GM21786 (cell line): Measurements from ENCODE around the gene SPAG16.
"Not testable (repeated sequence)": the region's sequence is repeated elsewhere in the genome, so short reads cannot be mapped to it uniquely, and the experiment has no call there.

Experiments
- ATAC-seq: cut with Tn5 transposase; IDR thresholded peaks from one replicate; pipeline ENCODE4 v1.9.1; 2021; ENCODE audit not compliant: unreplicated experiment

The SPAG16 gene

DNA sequence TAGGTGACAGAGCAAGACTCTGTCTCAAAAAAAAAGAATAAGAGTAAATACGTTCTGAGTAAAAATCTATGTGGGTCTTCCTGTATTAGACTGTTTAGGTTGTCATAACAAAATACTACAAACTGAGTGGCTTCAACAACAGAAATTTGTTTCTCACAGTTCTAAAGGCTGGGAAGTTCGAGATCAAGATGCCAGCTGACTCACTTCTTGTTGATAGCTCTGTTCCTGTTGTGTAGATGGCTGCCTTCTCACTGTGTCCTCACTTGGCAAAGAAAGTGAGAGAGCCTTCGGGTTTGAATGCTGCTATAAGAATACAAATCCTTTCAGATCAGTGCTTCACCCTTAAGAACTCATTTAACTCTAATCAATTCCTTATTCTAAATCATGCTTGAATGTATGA lies 696.6 kb downstream of the SPAG16 start:
- no peak for ATAC-seq

DNA sequence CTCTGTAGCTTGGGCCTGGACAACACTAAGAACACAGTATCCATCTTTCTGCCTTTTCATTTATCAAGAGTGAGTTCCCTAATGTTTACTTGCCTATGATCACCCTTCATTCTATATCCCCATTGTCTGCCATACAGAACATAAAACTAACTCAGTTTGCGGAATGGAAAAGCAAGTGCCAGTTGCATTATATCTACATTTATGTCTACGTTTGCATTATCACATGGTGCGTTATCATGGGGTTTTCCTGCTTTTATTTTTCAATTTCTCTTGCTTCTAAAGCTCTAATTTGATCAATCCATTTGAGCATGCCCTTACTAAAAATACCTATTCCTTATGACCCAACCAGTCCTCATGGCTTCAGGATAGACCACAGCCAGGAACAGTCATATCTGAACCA lies 704.9 kb downstream of the SPAG16 start:
- ATAC-seq: no peak

- ATAC-seq: no peak
Measured at GRCh38 chr2:213991453-213992108, 707.3 kb downstream of the SPAG16 start.

- ATAC-seq: no peak
Measured at GRCh38 chr2:213995400-213996105, 711.3 kb downstream of the SPAG16 start.

- ATAC-seq: not testable (repeated sequence)
Measured at GRCh38 chr2:213998976-213999375, 714.7 kb downstream of the SPAG16 start.

GRCh38 chr2:214004463-214004862 lies 720.2 kb downstream of the SPAG16 start:
- no peak for ATAC-seq

- ATAC-seq: no peak
Measured at GRCh38 chr2:214005337-214005736, 721.1 kb downstream of the SPAG16 start.

- ATAC-seq: no peak
Measured at GRCh38 chr2:214006601-214007000, 722.3 kb downstream of the SPAG16 start.

DNA sequence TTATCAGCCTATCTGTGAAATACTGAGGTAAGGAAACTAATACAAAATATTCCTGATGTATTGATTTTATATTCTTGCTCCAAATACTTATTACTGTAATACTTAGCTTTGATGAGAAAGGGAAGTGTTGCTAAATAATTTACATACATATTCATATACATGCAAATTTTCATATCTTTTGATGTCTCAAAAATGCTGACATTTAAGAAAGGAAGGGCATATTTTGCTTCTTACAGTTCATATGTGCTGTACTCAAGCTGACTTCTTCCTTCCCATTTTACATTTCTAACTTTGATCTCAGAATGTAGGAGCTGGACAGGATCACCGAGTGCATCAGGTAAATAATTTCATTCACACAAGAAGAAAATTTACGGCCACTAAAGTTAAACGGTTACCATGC lies 727.4 kb downstream of the SPAG16 start:
- no peak for ATAC-seq

GRCh38 chr2:214014551-214015220 lies 730.4 kb downstream of the SPAG16 start:
- ATAC-seq: no peak

- no peak for ATAC-seq
Measured at GRCh38 chr2:214019229-214019972, 735.1 kb downstream of the SPAG16 start.

DNA sequence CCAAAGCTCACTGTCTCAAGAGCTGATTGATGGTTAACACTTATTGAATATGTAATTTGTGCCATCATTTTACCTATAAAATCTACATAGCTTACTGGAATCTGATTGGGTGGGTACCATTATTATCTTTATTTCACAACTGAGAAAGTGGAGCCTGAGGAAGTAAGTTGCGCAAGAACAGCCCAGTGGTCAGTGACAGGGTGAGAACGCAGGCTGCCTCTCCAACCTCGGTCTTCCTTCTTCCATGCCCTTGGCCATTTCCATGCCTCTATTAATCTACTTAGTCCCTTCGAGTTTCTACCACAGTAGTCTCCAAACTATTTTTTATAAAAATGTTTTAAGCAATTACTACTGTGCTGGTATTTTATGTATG lies 735.7 kb downstream of the SPAG16 start:
- ATAC-seq: no peak

DNA sequence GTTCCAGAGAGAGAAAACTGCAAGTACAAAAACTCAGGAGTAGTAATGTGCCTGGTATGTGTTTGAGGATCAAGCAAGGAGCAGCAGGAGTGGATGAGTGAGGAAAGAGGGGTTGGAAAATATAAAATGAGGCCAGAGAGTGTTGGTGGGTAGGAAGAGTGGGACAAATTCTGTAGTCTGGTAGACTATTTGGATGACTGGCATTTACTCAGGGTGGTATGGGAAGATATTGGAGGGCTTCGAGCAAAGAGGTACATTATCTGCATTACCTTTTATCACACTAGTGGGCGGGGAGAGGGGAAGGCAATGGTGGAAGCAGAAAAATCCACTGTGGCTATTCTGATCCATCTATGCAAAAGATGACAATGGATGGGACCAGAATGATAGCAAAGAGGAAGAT lies 744.9 kb downstream of the SPAG16 start:
- no peak for ATAC-seq

- no peak for ATAC-seq
Measured at GRCh38 chr2:214031566-214031965, 747.3 kb downstream of the SPAG16 start.

DNA sequence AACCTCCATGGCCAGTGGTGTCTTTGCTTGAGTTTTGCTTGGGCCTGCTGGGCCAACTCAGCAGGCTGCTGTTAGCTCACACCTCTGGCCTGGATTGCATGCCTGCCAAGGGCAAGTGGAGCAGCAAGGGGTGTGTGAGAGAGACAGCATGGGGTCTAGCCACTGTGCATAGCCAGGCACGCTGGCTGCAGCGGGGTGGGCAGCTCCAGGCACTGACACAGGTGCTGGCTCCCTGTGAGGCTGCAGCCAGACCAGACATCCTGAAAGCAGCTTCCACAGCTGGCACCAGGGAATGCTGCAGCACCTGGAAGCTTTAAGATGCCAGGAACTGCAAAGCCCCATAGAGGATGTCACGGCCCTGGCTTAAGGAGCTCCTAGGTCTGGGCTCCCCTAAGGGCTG lies 750.2 kb downstream of the SPAG16 start:
- no peak for ATAC-seq

GRCh38 chr2:214035091-214035852 lies 751.0 kb downstream of the SPAG16 start:
- no peak for ATAC-seq

- no peak for ATAC-seq
Measured at GRCh38 chr2:214035921-214036320, 751.7 kb downstream of the SPAG16 start.

- ATAC-seq: no peak
Measured at GRCh38 chr2:214038186-214038585, 753.9 kb downstream of the SPAG16 start.

DNA sequence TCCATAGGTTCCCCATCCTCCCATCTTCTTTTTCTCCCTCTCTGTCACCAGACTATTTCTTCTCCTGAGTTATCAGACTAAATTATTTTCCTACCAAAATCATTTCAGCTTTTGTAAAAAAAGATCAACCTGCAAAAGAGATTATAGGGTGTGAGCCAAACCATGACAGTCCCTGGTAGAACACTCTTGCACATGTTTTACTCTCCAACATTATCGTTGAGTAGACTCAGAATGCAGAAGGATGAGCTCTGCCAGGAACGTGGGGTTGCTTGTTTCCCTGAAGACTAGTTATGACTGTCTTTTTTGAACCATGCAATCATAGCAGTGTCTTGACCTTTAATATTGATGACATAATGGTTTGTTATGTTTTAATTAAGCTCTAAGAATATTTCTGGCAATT lies 766.5 kb downstream of the SPAG16 start:
- ATAC-seq: no peak

DNA sequence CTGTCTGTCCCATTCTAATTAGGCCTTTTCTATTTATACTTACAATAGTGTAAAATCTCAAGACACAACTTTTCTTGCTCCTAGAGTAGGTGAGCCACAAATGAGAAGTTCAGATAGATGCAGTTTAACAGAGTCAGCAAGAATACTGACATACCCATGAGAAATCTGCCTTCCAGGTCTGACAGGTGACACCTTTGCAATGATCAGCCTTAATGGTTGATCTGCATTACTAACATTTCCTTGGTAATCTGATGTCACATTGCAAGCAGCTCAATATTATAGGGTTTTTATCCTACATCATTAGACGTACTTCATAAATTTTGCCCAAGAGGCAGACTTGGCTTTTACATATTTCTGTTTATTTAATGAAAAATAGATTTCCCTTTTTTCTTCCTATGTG lies 767.3 kb downstream of the SPAG16 start:
- ATAC-seq: no peak

GRCh38 chr2:214052235-214052634 lies 768.0 kb downstream of the SPAG16 start:
- no peak for ATAC-seq
